ENCODE data around the gene ITGB1BP2.
"Not testable (repeated sequence)": the region's sequence is repeated elsewhere in the genome, so short reads cannot be mapped to it uniquely, and the experiment has no call there.

DNA sequence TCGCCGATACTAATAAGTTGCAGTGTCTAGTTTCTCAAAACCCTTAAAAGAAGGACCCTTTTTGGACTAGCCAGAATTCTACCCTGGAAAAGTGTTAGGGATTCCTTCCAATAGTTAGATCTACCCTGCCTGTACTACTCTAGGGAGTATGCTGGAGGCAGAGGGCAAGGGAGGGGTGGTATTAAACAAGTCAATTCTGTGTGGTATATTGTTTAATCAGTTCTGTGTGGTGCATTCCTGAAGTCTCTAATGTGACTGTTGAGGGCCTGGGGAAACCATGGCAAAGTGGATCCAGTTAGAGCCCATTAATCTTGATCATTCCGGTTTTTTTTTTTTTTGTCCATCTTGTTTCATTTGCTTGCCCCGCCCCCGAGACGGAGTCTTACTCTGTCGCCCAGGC is 1.5 kb upstream of the ITGB1BP2 start:
- TF ChIP-seq POLR2A (IDR thresholded peaks at IDR 0.05): not testable (repeated sequence)
- TF ChIP-seq, protein P1, sequence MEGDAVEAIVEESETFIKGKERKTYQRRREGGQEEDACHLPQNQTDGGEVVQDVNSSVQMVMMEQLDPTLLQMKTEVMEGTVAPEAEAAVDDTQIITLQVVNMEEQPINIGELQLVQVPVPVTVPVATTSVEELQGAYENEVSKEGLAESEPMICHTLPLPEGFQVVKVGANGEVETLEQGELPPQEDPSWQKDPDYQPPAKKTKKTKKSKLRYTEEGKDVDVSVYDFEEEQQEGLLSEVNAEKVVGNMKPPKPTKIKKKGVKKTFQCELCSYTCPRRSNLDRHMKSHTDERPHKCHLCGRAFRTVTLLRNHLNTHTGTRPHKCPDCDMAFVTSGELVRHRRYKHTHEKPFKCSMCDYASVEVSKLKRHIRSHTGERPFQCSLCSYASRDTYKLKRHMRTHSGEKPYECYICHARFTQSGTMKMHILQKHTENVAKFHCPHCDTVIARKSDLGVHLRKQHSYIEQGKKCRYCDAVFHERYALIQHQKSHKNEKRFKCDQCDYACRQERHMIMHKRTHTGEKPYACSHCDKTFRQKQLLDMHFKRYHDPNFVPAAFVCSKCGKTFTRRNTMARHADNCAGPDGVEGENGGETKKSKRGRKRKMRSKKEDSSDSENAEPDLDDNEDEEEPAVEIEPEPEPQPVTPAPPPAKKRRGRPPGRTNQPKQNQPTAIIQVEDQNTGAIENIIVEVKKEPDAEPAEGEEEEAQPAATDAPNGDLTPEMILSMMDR (IDR thresholded peaks at IDR 0.05): not testable (repeated sequence)

All from testis (tissue), 2 donors.